H9 (cell line): ENCODE measurements around the gene CDC45. TPM values are rescaled to one million over a fixed set of nuclear protein-coding genes. Genes with fewer than 3 reads are reported as not detected.

ENCODE experiments used
- DNase-seq: peaks from one replicate; pipeline ENCODE4 v3.0.0-alpha.2; 2017
- H2AFZ ChIP-seq: one replicate; pipeline ENCODE4 v1.6.1; 2013; ENCODE audit warnings: mild to moderate bottlenecking, low read length, control low read depth, moderate library complexity
- H2AK5ac ChIP-seq: 2 replicates; pipeline ENCODE4 v1.6.1; 2013; ENCODE audit warnings: low read length, control low read depth, mixed read lengths; ENCODE audit not compliant: insufficient read length
- H2BK120ac ChIP-seq: one replicate; pipeline ENCODE4 v1.6.1; 2013; ENCODE audit warnings: low read depth, mild to moderate bottlenecking, low read length, control low read depth, inconsistent platforms; ENCODE audit not compliant: poor library complexity, severe bottlenecking
- H2BK12ac ChIP-seq: 2 replicates; pipeline ENCODE4 v1.6.1; 2013; ENCODE audit warnings: low read length, control low read depth, mixed read lengths, low read depth; ENCODE audit not compliant: insufficient read length
- H2BK15ac ChIP-seq: 2 replicates; pipeline ENCODE4 v1.6.1; 2013; ENCODE audit warnings: low read depth, low read length, control low read depth
- H2BK20ac ChIP-seq: one replicate; pipeline ENCODE4 v1.6.1; 2013; ENCODE audit warnings: low read depth, mild to moderate bottlenecking, low read length, control low read depth, inconsistent platforms; ENCODE audit not compliant: poor library complexity, severe bottlenecking
- H2BK5ac ChIP-seq: 2 replicates; pipeline ENCODE4 v1.6.1; 2013; ENCODE audit warnings: low read length, control low read depth, mixed read lengths; ENCODE audit not compliant: insufficient read length
- H3K14ac ChIP-seq: 2 replicates; pipeline ENCODE4 v1.6.1; 2013; ENCODE audit warnings: low read length, control low read depth; ENCODE audit not compliant: insufficient read depth
- H3K18ac ChIP-seq: 2 replicates; pipeline ENCODE4 v1.6.1; 2013; ENCODE audit warnings: low read depth, mild to moderate bottlenecking, mixed read lengths, low read length, control low read depth; ENCODE audit not compliant: insufficient read length
- H3K23ac ChIP-seq: 2 replicates; pipeline ENCODE4 v1.6.1; 2013; ENCODE audit warnings: low read length, control low read depth, mixed read lengths, low read depth; ENCODE audit not compliant: insufficient read length
- H3K23me2 ChIP-seq: 2 replicates; pipeline ENCODE4 v1.6.1; 2013; ENCODE audit warnings: low read depth, mild to moderate bottlenecking, mixed read lengths, low read length, control low read depth; ENCODE audit not compliant: insufficient read length, poor library complexity, severe bottlenecking
- H3K27ac ChIP-seq: 2 replicates; pipeline ENCODE4 v1.5.1; 2013; ENCODE audit warnings: low read length, control low read depth, mixed read lengths, low read depth; ENCODE audit not compliant: insufficient read length
- H3K27me3 ChIP-seq: 2 replicates; pipeline ENCODE4 v1.6.1; 2013; ENCODE audit warnings: low read length, control low read depth, inconsistent platforms; ENCODE audit not compliant: insufficient read depth
- H3K4ac ChIP-seq: 2 replicates; pipeline ENCODE4 v1.6.1; 2013; ENCODE audit warnings: low read depth, mild to moderate bottlenecking, control low read depth, inconsistent platforms, low read length, moderate library complexity
- H3K4me1 ChIP-seq: 2 replicates; pipeline ENCODE4 v1.6.1; 2013; ENCODE audit warnings: low read length, control low read depth, inconsistent platforms; ENCODE audit not compliant: insufficient read depth
- H3K4me2 ChIP-seq: 2 replicates; pipeline ENCODE4 v1.6.1; 2013; ENCODE audit warnings: low read length, control low read depth, mixed read lengths; ENCODE audit not compliant: insufficient read length, insufficient read depth
- H3K56ac ChIP-seq: 2 replicates; pipeline ENCODE4 v1.6.1; 2013; ENCODE audit warnings: low read depth, mild to moderate bottlenecking, mixed read lengths, low read length, control low read depth; ENCODE audit not compliant: insufficient read length
- H3K79me1 ChIP-seq: 2 replicates; pipeline ENCODE4 v1.6.1; 2013; ENCODE audit warnings: low read depth, mild to moderate bottlenecking, moderate library complexity, low read length, control low read depth, inconsistent platforms; ENCODE audit not compliant: insufficient read depth, poor library complexity, severe bottlenecking
- H3K79me2 ChIP-seq: 2 replicates; pipeline ENCODE4 v1.6.1; 2013; ENCODE audit warnings: low read length, control low read depth, inconsistent platforms; ENCODE audit not compliant: insufficient read depth
- H3K9ac ChIP-seq: 2 replicates; pipeline ENCODE4 v1.6.1; 2013; ENCODE audit warnings: low read length, control low read depth, mixed read lengths; ENCODE audit not compliant: insufficient read length; ENCODE audit errors: extremely low read depth
- H3K9me3 ChIP-seq: one replicate; pipeline ENCODE4 v1.6.1; 2013; ENCODE audit warnings: low read depth, low read length, inconsistent platforms; ENCODE audit not compliant: control insufficient read depth
- H3T11ph ChIP-seq: one replicate; pipeline ENCODE4 v1.6.1; 2013; ENCODE audit warnings: mild to moderate bottlenecking, low read length, control low read depth, inconsistent platforms
- H4K20me1 ChIP-seq: one replicate; pipeline ENCODE4 v1.6.1; 2013; ENCODE audit not compliant: control insufficient read depth, insufficient read length, insufficient read depth
- H4K5ac ChIP-seq: 2 replicates; pipeline ENCODE4 v1.6.1; 2013; ENCODE audit warnings: low read depth, mild to moderate bottlenecking, mixed read lengths, low read length, control low read depth; ENCODE audit not compliant: insufficient read length
- H4K8ac ChIP-seq: replicated peaks from 2 replicates; pipeline ENCODE4 v1.6.1; 2013; ENCODE audit warnings: low read length, control low read depth, mixed read lengths, low read depth; ENCODE audit not compliant: insufficient read length
- H4K91ac ChIP-seq: 2 replicates; pipeline ENCODE4 v1.6.1; 2013; ENCODE audit warnings: low read depth, mild to moderate bottlenecking, moderate library complexity, mixed read lengths, low read length, control low read depth; ENCODE audit not compliant: insufficient read length
- H3K27ac Mint-ChIP-seq, 3 experiments: 2 replicates in 2 of 3; 3 replicates in 1 of 3; pipeline ENCODE4 v1.8.0; 2020 to 2021; ENCODE audit warnings: mixed read lengths in 3 of 3, mild to moderate bottlenecking in 1 of 3, moderate library complexity in 1 of 3
- H3K27me3 Mint-ChIP-seq: 2 replicates; pipeline ENCODE4 v1.8.0; 2021; ENCODE audit warnings: low read depth, mild to moderate bottlenecking, moderate library complexity, mixed read lengths
- H3K36me3 Mint-ChIP-seq, 3 experiments: 2 replicates in 2 of 3; 3 replicates in 1 of 3; pipeline ENCODE4 v1.8.0; 2020 to 2021; ENCODE audit warnings: low read depth in 3 of 3, mixed read lengths in 3 of 3; ENCODE audit not compliant: insufficient read depth in 1 of 3
- H3K4me1 Mint-ChIP-seq, 2 experiments: 2 replicates each; pipeline ENCODE4 v1.8.0; 2020; ENCODE audit warnings: mixed read lengths in 2 of 2
- H3K4me3 Mint-ChIP-seq, 2 experiments: 2 replicates in 1 of 2; 3 replicates in 1 of 2; pipeline ENCODE4 v1.8.0; 2020 to 2021; ENCODE audit warnings: mild to moderate bottlenecking in 2 of 2, mixed read lengths in 2 of 2, moderate library complexity in 1 of 2
- H3K9me3 Mint-ChIP-seq, 2 experiments: 2 replicates in 1 of 2; 3 replicates in 1 of 2; pipeline ENCODE4 v1.8.0; 2020; ENCODE audit warnings: mild to moderate bottlenecking in 2 of 2, mixed read lengths in 2 of 2, moderate library complexity in 1 of 2
- CTCF ChIP-seq: fragments of 200-600 bp; sonication (generic); conservative IDR thresholded peaks from 3 replicates; pipeline ENCODE4 v1.8.0; 2021; ENCODE audit warnings: antibody characterized with exemption, mild to moderate bottlenecking
- WGBS: extraction: QIAGEN DNeasy Blood & Tissue Kit; methylation state at CpG from one replicate; pipeline ENCODE4 v1.1.7; 2013; ENCODE audit warnings: missing lambda C conversion rate, low lambda C conversion rate, mixed read lengths; ENCODE audit not compliant: insufficient read length; ENCODE audit errors: extremely low coverage; 5-methylcytosine and 5-hydroxymethylcytosine counted together
- total RNA-seq: library from RNA; stranded (reverse); gene quantifications from 2 replicates; pipeline ENCODE4 v1.2.1, GENCODE V29; 2021

CDC45 gene
- total RNA-seq, 1 experiment from 2014 or later: 35.7 TPM

GRCh38 chr22:19463008-19463407 is 16.7 kb upstream of the CDC45 start:
- Mint-ChIP-seq H3K9me3 (no peaks in the 10 kb centered on the region; a peak in 1 of 5 replicates), H3K4me3 (no peak overlapping the region), H3K36me3 (peaks cover 19 to 74% (median 33%) of the 10 kb centered on the region in 3 experiments; a peak in 6 of 7 replicates), H3K27ac (no peak overlapping the region), H3K4me1 (no peaks in the 10 kb centered on the region), H3K27me3 (no peaks in the 10 kb centered on the region; the same call in 1 of the 2 replicates)
- Histone ChIP-seq H3K4ac (no peak overlapping the region), H3K23me2 (no peaks in the 10 kb centered on the region), H2AFZ (no peak overlapping the region), H3K18ac (no peak overlapping the region), H3K79me2 (no peaks in the 10 kb centered on the region), H3K23ac (no peak overlapping the region), H2BK12ac (no peak overlapping the region), H3K56ac (no peak overlapping the region), H4K91ac (no peak overlapping the region), H3K4me1 (no peaks in the 10 kb centered on the region), H2AK5ac (no peak overlapping the region), H3K9me3 (no peaks in the 10 kb centered on the region), H3K27me3 (no peaks in the 10 kb centered on the region), H2BK120ac (no peak overlapping the region), H4K5ac (no peak overlapping the region), H2BK20ac (no peak overlapping the region), H3K9ac (no peak overlapping the region), H2BK5ac (no peak overlapping the region), H3T11ph (no peak overlapping the region), H4K8ac (no peak overlapping the region), H4K20me1 (no peaks in the 10 kb centered on the region), H3K14ac (no peak overlapping the region), H3K4me2 (no peak overlapping the region), H3K79me1 (no peaks in the 10 kb centered on the region), H2BK15ac (no peak overlapping the region), H3K27ac (no peak overlapping the region)
- no peak for DNase-seq
- TF ChIP-seq CTCF: no peak
- no CpG with 5 or more reads among the region's 1 CpG for WGBS
